H1 (cell line): ENCODE data around the gene NT5E.

Source experiments
- BCL11A ChIP-seq, 2 experiments: IDR thresholded peaks; one replicate each; pipeline ENCODE4 v1.6.1; 2011; ENCODE audit warnings: low read depth in 2 of 2, low read length in 2 of 2, mild to moderate bottlenecking in 2 of 2
- CBX8 ChIP-seq: fragments of 300-800, 300-1000 bp; sonication (generic); IDR thresholded peaks from 2 replicates; pipeline ENCODE4 v1.7.1; 2016; ENCODE audit warnings: low read depth, low read length, borderline replicate concordance
- CHD2 ChIP-seq: IDR thresholded peaks from 2 replicates; pipeline ENCODE4 v1.6.1; 2012; ENCODE audit warnings: low read length, improper control_type of control experiment
- CREB1 ChIP-seq: IDR thresholded peaks from 2 replicates; pipeline ENCODE4 v1.6.1; 2012; ENCODE audit warnings: inconsistent platforms
- CTCF ChIP-seq, 3 experiments: IDR thresholded peaks; 1 replicate in 2 of 3; 2 replicates in 1 of 3; pipeline versions ENCODE4 v1.5.1 to v1.6.1; 2011; ENCODE audit warnings: low read length in 3 of 3, mild to moderate bottlenecking in 3 of 3, inconsistent platforms in 2 of 3, low read depth in 1 of 3, moderate library complexity in 1 of 3; ENCODE audit not compliant: insufficient read depth in 1 of 3; ENCODE audit errors: control extremely low read depth in 1 of 3
- EP300 ChIP-seq, 2 experiments: IDR thresholded peaks; 1 replicate in 1 of 2; 2 replicates in 1 of 2; pipeline ENCODE4 v1.6.1; 2011 to 2012; ENCODE audit warnings: low read depth in 2 of 2, low read length in 2 of 2, mild to moderate bottlenecking in 2 of 2, borderline replicate concordance in 1 of 2, inconsistent platforms in 1 of 2, moderate library complexity in 1 of 2
- EZH2 ChIP-seq: fragments of 200-600 bp; sonication (generic); IDR thresholded peaks from 2 replicates; pipeline ENCODE4 v1.7.1; 2012; ENCODE audit warnings: low read depth, mild to moderate bottlenecking, moderate library complexity, low read length, inconsistent platforms; ENCODE audit not compliant: severe bottlenecking
- MAX ChIP-seq: IDR thresholded peaks from 2 replicates; pipeline ENCODE4 v1.6.1; 2012; ENCODE audit warnings: inconsistent platforms
- POLR2A ChIP-seq, 2 experiments: IDR thresholded peaks; 1 replicate in 1 of 2; 2 replicates in 1 of 2; pipeline ENCODE4 v1.6.1; 2011; ENCODE audit warnings: low read depth in 2 of 2, low read length in 2 of 2, mild to moderate bottlenecking in 2 of 2; ENCODE audit errors: control extremely low read depth in 1 of 2
- POLR2AphosphoS5 ChIP-seq: IDR thresholded peaks from 2 replicates; pipeline ENCODE4 v1.6.1; 2011; ENCODE audit warnings: low read depth, low read length
- SRF ChIP-seq: IDR thresholded peaks from 2 replicates; pipeline ENCODE4 v1.6.1; 2011; ENCODE audit warnings: mild to moderate bottlenecking, low read depth, low read length, moderate library complexity
- TAF1 ChIP-seq: IDR thresholded peaks from 2 replicates; pipeline ENCODE4 v1.6.1; 2011; ENCODE audit warnings: mild to moderate bottlenecking, low read depth, low read length
- TEAD4 ChIP-seq: IDR thresholded peaks from 2 replicates; pipeline ENCODE4 v1.6.1; 2012; ENCODE audit warnings: low read depth, low read length, inconsistent platforms, mixed read lengths
- YY1 ChIP-seq: IDR thresholded peaks from 2 replicates; pipeline ENCODE4 v1.6.1; 2011; ENCODE audit warnings: low read depth, mild to moderate bottlenecking, low read length

GRCh38 chr6:85421181-85421580, 28.7 kb upstream of the NT5E start:
- no peak for TF ChIP-seq POLR2AphosphoS5
- TF ChIP-seq CTCF (IDR thresholded peaks at IDR 0.05; ENCODE audit: control extremely low read depth in 1 of 3, insufficient read depth in 1 of 3, low read depth in 1 of 3, low read length in 3 of 3), result no peak
- no peak for TF ChIP-seq BCL11A (IDR thresholded peaks at IDR 0.05; ENCODE audit: low read depth in 2 of 2, low read length in 2 of 2)
- TF ChIP-seq POLR2A (IDR thresholded peaks at IDR 0.05; ENCODE audit: control extremely low read depth in 1 of 2, low read depth in 2 of 2, low read length in 2 of 2), result no peak
- no peak for TF ChIP-seq EZH2
- no peak for TF ChIP-seq MAX
- TF ChIP-seq SRF, result no peak
- no peak for TF ChIP-seq CBX8
- TF ChIP-seq EP300 (IDR thresholded peaks at IDR 0.05; ENCODE audit: borderline replicate concordance in 1 of 2, low read depth in 2 of 2, low read length in 2 of 2), result no peak
- TF ChIP-seq TEAD4, result no peak
- TF ChIP-seq YY1, result no peak
- no peak for TF ChIP-seq TAF1
- TF ChIP-seq CHD2, result no peak
- TF ChIP-seq CREB1, result no peak
